Measurements from ENCODE around the gene DTWD2.

DNA sequence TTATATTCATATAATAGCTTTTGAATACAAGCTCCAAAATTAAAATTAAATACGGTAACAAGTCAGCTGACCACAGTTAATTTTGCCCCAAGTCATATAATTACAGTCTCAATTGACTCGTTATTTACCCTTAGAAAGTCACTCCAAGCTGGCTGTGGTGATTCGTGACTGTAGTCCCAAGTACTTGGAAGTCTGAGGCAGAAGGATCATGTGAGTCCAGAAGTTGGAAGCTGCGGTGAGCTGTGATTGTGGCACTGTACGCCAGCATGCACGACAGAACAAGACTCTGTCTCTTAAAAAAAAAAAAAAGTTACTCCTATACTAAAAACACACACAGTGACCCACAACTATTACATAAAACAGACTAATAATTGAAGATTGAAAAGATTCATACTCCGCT, 31.6 kb upstream of the DTWD2 start:
- TF ChIP-seq, protein P1, sequence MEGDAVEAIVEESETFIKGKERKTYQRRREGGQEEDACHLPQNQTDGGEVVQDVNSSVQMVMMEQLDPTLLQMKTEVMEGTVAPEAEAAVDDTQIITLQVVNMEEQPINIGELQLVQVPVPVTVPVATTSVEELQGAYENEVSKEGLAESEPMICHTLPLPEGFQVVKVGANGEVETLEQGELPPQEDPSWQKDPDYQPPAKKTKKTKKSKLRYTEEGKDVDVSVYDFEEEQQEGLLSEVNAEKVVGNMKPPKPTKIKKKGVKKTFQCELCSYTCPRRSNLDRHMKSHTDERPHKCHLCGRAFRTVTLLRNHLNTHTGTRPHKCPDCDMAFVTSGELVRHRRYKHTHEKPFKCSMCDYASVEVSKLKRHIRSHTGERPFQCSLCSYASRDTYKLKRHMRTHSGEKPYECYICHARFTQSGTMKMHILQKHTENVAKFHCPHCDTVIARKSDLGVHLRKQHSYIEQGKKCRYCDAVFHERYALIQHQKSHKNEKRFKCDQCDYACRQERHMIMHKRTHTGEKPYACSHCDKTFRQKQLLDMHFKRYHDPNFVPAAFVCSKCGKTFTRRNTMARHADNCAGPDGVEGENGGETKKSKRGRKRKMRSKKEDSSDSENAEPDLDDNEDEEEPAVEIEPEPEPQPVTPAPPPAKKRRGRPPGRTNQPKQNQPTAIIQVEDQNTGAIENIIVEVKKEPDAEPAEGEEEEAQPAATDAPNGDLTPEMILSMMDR (IDR thresholded peaks at IDR 0.05), result no peak
- TF ChIP-seq POLR2A (IDR thresholded peaks at IDR 0.05) (no peak), EP300 (IDR thresholded peaks at IDR 0.05) (no peak)
